ENCODE data around the gene ATXN1.

The ATXN1 gene

GRCh38 chr6:16483315-16483875, 277.9 kb downstream of the ATXN1 start:
- H3K4me2 ChIP-seq (ENCODE audit: low read length), result peak overlapping the region; percentile 57

DNA sequence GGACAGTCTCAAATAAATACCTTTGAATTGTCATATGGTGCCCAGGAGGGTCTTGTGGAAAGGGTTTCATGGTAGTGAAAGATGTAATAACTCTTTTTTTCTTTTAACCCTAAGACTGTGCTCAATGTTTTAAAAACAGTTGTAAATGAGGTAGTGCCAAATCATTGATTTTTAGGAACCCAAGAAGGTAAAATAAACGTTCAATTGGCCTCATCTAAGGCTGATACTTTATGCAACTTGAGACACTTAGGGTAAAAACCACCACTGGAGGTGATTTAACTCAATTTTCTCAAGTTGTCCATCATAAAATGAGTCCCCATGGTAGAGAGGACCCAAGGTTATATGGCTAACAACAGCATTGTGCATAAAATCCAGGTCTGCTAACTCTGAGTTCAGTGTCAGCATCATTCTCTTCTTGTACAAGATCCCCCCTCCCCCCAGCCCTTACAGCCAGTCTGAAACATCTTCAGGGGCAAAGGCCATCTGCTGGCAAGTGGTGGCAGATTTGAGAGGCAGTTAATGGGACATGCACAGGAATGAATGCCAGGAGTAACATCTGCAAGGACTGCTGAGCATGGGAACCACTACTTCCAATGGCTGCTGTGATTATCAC, 278.5 kb downstream of the ATXN1 start:
- Histone ChIP-seq H3K9me2 (replicated peaks; ENCODE audit: control insufficient read depth, low read length) (no peaks in the 10 kb centered on the region), H3K27ac (ENCODE audit: low read depth, low read length) (no peak overlapping the region), H3K79me2 (ENCODE audit: control insufficient read depth, low read length) (no peaks in the 10 kb centered on the region), H3K9me3 (ENCODE audit: control insufficient read depth, insufficient read depth, low read length) (0 out of 2 replicates have a peak, but pooled peaks cover 3% of the 10 kb centered on the region), H3K27me3 (ENCODE audit: control insufficient read depth, low read length) (no peaks in the 10 kb centered on the region), H4K20me1 (ENCODE audit: control insufficient read depth, insufficient read depth, low read depth, low read length) (no peaks in the 10 kb centered on the region), H3K4me3 (ENCODE audit: low read length) (no peak overlapping the region), H3F3A (ENCODE audit: control insufficient read depth, insufficient read depth) (peaks cover 7% of the 10 kb centered on the region; the same call in 1 of the 2 replicates), H3K4me1 (ENCODE audit: control insufficient read depth, low read length) (peaks cover 57% of the 10 kb centered on the region), H3K36me3 (ENCODE audit: control insufficient read depth, low read length) (peaks cover 20% of the 10 kb centered on the region), H3K4me2 (ENCODE audit: low read length) (peak overlapping the region; percentile 57)
- no peak for TF ChIP-seq EZH2phosphoT487 (IDR thresholded peaks at IDR 0.05; ENCODE audit: borderline replicate concordance, low read length)
- TF ChIP-seq, protein P1, sequence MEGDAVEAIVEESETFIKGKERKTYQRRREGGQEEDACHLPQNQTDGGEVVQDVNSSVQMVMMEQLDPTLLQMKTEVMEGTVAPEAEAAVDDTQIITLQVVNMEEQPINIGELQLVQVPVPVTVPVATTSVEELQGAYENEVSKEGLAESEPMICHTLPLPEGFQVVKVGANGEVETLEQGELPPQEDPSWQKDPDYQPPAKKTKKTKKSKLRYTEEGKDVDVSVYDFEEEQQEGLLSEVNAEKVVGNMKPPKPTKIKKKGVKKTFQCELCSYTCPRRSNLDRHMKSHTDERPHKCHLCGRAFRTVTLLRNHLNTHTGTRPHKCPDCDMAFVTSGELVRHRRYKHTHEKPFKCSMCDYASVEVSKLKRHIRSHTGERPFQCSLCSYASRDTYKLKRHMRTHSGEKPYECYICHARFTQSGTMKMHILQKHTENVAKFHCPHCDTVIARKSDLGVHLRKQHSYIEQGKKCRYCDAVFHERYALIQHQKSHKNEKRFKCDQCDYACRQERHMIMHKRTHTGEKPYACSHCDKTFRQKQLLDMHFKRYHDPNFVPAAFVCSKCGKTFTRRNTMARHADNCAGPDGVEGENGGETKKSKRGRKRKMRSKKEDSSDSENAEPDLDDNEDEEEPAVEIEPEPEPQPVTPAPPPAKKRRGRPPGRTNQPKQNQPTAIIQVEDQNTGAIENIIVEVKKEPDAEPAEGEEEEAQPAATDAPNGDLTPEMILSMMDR (IDR thresholded peaks at IDR 0.05; ENCODE audit: low read depth, low read length, poor library complexity, severe bottlenecking), result peak; percentile 35

More at GRCh38 chr6:16483315-16483875, 277.9 kb downstream of the ATXN1 start:
- H3K4me3 ChIP-seq (ENCODE audit: low read length), result no peak overlapping the region
- 0 out of 2 replicates have a peak, but pooled peaks cover 4% of the 10 kb centered on the region for H3K79me2 ChIP-seq (ENCODE audit: control insufficient read depth, low read length)
- H3K36me3 ChIP-seq (ENCODE audit: control insufficient read depth, low read length), result peaks cover 20% of the 10 kb centered on the region
- peaks cover 5% of the 10 kb centered on the region; the same call in 1 of the 2 replicates for H3F3A ChIP-seq (ENCODE audit: control insufficient read depth, insufficient read depth)
- no peak overlapping the region for H3K27ac ChIP-seq (ENCODE audit: low read depth, low read length)
- H3K9me2 ChIP-seq (replicated peaks; ENCODE audit: control insufficient read depth, low read length), result no peaks in the 10 kb centered on the region
- peaks cover 59% of the 10 kb centered on the region for H3K4me1 ChIP-seq (ENCODE audit: control insufficient read depth, low read length)
- H3K27me3 ChIP-seq (ENCODE audit: control insufficient read depth, low read length), result no peaks in the 10 kb centered on the region
- TF ChIP-seq EZH2phosphoT487 (IDR thresholded peaks at IDR 0.05; ENCODE audit: borderline replicate concordance, low read length), result no peak
- TF ChIP-seq, protein P1 (IDR thresholded peaks at IDR 0.05; ENCODE audit: low read depth, low read length, poor library complexity, severe bottlenecking), result no peak
- 0 out of 2 replicates have a peak, but pooled peaks cover 3% of the 10 kb centered on the region for H3K9me3 ChIP-seq (ENCODE audit: control insufficient read depth, insufficient read depth, low read length)
- no peaks in the 10 kb centered on the region for H4K20me1 ChIP-seq (ENCODE audit: control insufficient read depth, insufficient read depth, low read depth, low read length)

DNA sequence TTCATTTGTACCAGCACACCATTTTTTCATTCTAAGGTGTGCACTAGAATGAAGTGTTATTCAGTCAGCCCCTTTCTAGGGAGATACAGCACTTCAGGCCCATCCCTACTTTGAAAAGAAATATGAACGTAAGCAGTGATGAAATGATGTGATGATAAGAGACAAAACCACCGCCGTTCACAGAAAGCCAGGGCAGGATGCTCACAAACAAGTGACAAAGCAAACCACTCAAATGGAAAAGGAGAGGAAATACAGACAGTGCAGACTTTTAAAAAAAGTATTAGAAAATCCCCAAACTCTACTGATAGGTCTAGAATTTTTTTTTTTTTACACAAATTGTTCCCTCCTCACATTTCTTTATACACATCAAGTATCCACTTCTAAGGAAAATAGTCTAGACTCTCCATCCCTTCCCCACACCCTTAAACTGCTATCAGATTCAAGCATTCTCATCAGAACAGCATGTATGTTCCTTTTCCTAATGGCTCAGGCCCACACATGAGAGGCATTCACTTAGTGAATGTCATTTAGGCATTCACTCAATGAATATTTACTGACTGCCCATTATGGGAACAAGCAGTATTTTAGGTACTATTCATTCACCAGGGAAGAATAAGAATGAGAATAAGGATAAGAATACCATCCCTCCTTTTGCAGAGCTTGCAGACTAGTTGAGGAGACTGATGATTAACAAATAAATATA, 279.4 kb downstream of the ATXN1 start:
- Histone ChIP-seq H4K20me1 (ENCODE audit: control insufficient read depth, insufficient read depth, low read depth, low read length) (no peaks in the 10 kb centered on the region), H3K36me3 (ENCODE audit: control insufficient read depth, low read length) (peaks cover 20% of the 10 kb centered on the region), H3K4me3 (ENCODE audit: low read length) (peak overlapping the region; percentile 27), H3K4me2 (ENCODE audit: low read length) (peak overlapping the region; percentile 57), H3F3A (ENCODE audit: control insufficient read depth, insufficient read depth) (peaks cover 7% of the 10 kb centered on the region; the same call in 1 of the 2 replicates), H3K9me3 (ENCODE audit: control insufficient read depth, insufficient read depth, low read length) (0 out of 2 replicates have a peak, but pooled peaks cover 3% of the 10 kb centered on the region), H3K27me3 (ENCODE audit: control insufficient read depth, low read length) (no peaks in the 10 kb centered on the region), H3K4me1 (ENCODE audit: control insufficient read depth, low read length) (peaks cover 57% of the 10 kb centered on the region), H3K79me2 (ENCODE audit: control insufficient read depth, low read length) (no peaks in the 10 kb centered on the region), H3K27ac (ENCODE audit: low read depth, low read length) (no peak overlapping the region), H3K9me2 (replicated peaks; ENCODE audit: control insufficient read depth, low read length) (no peaks in the 10 kb centered on the region)
- TF ChIP-seq, protein P1 (IDR thresholded peaks at IDR 0.05; ENCODE audit: low read depth, low read length, poor library complexity, severe bottlenecking), result no peak
- no peak for TF ChIP-seq EZH2phosphoT487 (IDR thresholded peaks at IDR 0.05; ENCODE audit: borderline replicate concordance, low read length)
